ENCODE data around the gene TMEM247.
"Not testable (repeated sequence)": the region's sequence is repeated elsewhere in the genome, so short reads cannot be mapped to it uniquely, and the experiment has no call there.

Gene TMEM247

GRCh38 chr2:46512185-46512584, 32.8 kb downstream of the TMEM247 start:
- no peak for DNase-seq (ENCODE audit: low spot score)

- no peak for DNase-seq (ENCODE audit: low spot score)
Observed at GRCh38 chr2:46514738-46515137, 35.4 kb downstream of the TMEM247 start.

- no peak for DNase-seq (ENCODE audit: low spot score)
Observed at GRCh38 chr2:46517485-46517884, 38.1 kb downstream of the TMEM247 start.

DNA sequence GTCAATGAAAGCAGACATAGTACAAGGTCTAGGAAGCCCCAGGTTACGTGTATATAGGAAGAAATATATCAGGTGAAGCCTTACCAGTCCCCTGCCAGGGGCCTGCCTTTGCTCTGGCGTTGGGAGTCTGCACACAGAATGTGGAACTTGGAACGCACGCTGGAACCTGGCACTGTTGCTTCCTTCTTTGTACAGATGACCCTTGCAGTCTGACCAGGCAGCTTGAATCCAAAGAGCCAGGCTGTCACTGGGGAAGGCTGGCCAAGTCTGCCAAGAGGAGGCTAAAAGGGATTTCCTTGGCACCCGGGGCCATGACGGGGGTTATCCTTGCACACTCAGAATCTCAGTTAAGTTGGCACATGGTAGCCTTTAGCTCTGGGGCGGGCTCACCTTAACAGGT, 39.5 kb downstream of the TMEM247 start:
- no peak for DNase-seq (ENCODE audit: low spot score)

GRCh38 chr2:46519265-46519664, 39.9 kb downstream of the TMEM247 start:
- no peak for DNase-seq (ENCODE audit: low spot score)

DNA sequence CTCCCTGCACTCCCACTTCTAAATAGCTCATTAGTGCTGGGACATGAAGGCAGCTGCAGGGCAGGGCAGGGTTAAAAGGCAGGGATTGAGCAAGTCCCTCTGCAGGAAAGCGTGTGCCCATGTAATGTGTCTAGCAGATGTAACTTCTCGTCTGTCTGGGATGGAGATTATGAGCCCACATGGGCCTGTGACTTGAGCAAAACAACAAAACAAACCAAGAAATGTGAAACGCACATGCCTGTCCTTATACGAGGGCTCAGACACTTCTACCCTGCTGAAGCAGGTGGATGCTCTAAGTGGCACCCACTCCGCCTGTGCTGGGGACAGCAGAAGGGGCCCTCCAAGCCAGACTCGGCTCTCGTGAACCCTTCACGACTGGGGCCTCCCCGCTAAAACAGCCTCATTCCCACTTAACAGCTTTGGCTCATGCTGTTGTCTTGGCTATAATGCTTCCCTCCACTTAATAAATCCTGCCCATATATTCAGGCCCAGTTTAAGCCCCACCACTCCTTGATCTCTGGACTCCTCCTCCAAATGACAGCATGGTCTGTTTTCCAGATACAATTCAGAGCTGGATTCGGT, 40.9 kb downstream of the TMEM247 start:
- no peak for DNase-seq (ENCODE audit: low spot score)

- no peak for DNase-seq (ENCODE audit: low spot score)
Observed at GRCh38 chr2:46521215-46521683, 41.9 kb downstream of the TMEM247 start.

- DNase-seq (ENCODE audit: low spot score): not testable (repeated sequence)
Observed at GRCh38 chr2:46522385-46522784, 43.0 kb downstream of the TMEM247 start.

- no peak for DNase-seq (ENCODE audit: low spot score)
Observed at GRCh38 chr2:46525522-46526155, 46.3 kb downstream of the TMEM247 start.

GRCh38 chr2:46528880-46529279, 49.5 kb downstream of the TMEM247 start:
- no peak for DNase-seq (ENCODE audit: low spot score)

DNA sequence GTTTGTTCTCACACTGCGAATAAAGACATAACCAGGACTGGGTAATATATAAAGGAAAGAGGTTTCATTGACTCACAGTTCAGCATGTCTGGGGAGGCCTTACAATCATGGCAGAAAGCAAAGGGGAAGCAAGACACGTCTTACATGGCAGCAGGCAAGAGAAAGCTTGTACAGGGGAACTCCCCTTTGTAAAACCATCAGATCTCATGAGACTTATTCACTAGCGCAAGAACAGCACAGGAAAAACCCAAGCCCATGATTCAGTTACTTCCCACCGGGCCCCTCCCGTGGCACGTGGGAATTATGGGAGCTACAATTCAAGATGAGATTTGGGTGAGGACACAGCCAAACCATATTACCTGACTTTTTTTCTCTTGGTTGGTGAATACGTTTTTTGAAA, 51.3 kb downstream of the TMEM247 start:
- DNase-seq (ENCODE audit: low spot score): no peak

DNA sequence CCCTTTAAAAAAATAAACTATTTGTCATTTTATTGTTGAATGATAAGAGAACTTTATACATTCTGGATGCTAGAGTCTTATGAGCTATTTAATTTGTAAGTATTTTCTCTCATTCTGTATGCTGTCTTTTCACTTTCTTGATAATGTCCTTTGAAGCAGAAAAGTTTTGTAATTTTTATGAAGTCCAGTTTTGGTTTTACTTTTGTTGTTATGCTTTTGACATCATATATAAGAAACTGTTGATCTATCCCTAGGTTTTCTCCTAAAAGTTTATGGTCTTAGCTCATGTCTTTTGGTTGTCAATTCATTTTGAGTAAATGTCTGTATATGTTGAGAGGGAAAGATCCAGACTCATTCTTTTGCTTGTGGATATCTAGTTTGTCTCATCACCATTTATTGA, 52.5 kb downstream of the TMEM247 start:
- DNase-seq (ENCODE audit: low spot score): no peak

All from D341Med (cell line).